ENCODE data around the gene HMGXB3.

Gene HMGXB3

GRCh38 chr5:149990518-149991376 is 9.8 kb upstream of the HMGXB3 start:
- DNase-seq, result peak in 2 of 4 experiments; percentile 16 to 48

GRCh38 chr5:149993471-149993870 is 7.1 kb upstream of the HMGXB3 start:
- no peak for DNase-seq

- DNase-seq, result no peak
Measured at GRCh38 chr5:149995385-149996204, 4.9 kb upstream of the HMGXB3 start.

- DNase-seq, result no peak
Measured at GRCh38 chr5:149996205-149996890, 4.2 kb upstream of the HMGXB3 start.

- DNase-seq, result no peak
Measured at GRCh38 chr5:149998281-149998680, 2.3 kb upstream of the HMGXB3 start.

GRCh38 chr5:149999359-149999758 is 1.2 kb upstream of the HMGXB3 start:
- DNase-seq, result no peak

GRCh38 chr5:149999866-150000255 is 678 bp upstream of the HMGXB3 start:
- DNase-seq, result no peak

GRCh38 chr5:150000990-150001659 is 586 bp downstream of the HMGXB3 start:
- DNase-seq, result peak in 2 of 4 experiments; percentile 9 to 21

GRCh38 chr5:150001660-150002486 is 1.3 kb downstream of the HMGXB3 start:
- DNase-seq, result peak in 2 of 4 experiments; percentile 13 to 20

GRCh38 chr5:150006318-150006717 is 5.8 kb downstream of the HMGXB3 start:
- DNase-seq, result no peak

GRCh38 chr5:150007050-150007449 is 6.5 kb downstream of the HMGXB3 start:
- no peak for DNase-seq

GRCh38 chr5:150009671-150010387 is 9.3 kb downstream of the HMGXB3 start:
- DNase-seq, result no peak

- no peak for DNase-seq
Measured at GRCh38 chr5:150013931-150014330, 13.4 kb downstream of the HMGXB3 start.

- DNase-seq, result no peak
Measured at GRCh38 chr5:150014456-150014855, 13.9 kb downstream of the HMGXB3 start.

- no peak for DNase-seq
Measured at GRCh38 chr5:150015415-150015814, 14.9 kb downstream of the HMGXB3 start.

GRCh38 chr5:150016537-150016936 is 16.0 kb downstream of the HMGXB3 start:
- DNase-seq, result no peak

- DNase-seq, result no peak
Measured at GRCh38 chr5:150017226-150018005, 16.9 kb downstream of the HMGXB3 start.

- no peak for DNase-seq
Measured at GRCh38 chr5:150020249-150020648, 19.7 kb downstream of the HMGXB3 start.

GRCh38 chr5:150021491-150022157 is 21.1 kb downstream of the HMGXB3 start:
- no peak for DNase-seq

GRCh38 chr5:150022158-150022531 is 21.6 kb downstream of the HMGXB3 start:
- DNase-seq, result no peak
